ENCODE measurements around the gene PIK3AP1.

DNA sequence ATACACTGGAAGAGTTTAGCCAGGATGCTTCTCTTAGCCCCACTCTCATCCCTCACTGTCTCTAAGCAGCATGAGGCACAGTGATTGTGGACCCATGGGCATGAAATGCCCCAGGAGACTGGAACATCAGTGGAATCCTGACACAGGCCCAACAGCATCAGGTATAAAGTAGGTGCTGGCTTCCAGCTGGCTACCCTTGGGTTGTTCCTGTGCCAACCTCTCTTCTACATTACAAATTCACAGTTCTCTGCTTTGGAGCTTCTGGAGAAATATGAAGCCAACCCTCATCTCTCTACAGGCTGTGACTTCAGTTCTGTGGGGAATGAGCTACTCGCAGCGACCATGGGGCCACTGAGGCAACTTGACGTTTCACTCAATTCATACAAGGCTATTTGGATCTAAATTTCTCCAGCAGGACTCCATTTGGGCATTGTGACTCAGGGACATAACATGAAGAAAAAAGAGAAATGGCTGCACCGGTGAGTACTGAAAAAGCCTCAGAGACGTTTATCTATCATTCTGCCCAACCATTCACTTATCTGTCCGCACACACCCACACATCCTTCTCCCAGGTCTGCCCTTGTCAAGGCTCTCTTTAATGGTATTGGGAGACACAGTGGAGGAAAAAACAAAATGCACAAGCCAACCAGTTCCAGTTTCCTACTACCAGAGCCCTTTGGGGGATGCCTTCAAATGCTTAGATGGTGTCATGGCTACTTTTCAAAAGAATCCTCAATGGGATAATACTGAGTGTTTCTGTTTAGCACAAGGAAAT lies 98.1 kb downstream of the PIK3AP1 start:
- TF ChIP-seq, protein P1, sequence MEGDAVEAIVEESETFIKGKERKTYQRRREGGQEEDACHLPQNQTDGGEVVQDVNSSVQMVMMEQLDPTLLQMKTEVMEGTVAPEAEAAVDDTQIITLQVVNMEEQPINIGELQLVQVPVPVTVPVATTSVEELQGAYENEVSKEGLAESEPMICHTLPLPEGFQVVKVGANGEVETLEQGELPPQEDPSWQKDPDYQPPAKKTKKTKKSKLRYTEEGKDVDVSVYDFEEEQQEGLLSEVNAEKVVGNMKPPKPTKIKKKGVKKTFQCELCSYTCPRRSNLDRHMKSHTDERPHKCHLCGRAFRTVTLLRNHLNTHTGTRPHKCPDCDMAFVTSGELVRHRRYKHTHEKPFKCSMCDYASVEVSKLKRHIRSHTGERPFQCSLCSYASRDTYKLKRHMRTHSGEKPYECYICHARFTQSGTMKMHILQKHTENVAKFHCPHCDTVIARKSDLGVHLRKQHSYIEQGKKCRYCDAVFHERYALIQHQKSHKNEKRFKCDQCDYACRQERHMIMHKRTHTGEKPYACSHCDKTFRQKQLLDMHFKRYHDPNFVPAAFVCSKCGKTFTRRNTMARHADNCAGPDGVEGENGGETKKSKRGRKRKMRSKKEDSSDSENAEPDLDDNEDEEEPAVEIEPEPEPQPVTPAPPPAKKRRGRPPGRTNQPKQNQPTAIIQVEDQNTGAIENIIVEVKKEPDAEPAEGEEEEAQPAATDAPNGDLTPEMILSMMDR (IDR thresholded peaks at IDR 0.05): no peak
- no peak for TF ChIP-seq POLR2A (IDR thresholded peaks at IDR 0.05)
- TF ChIP-seq POLR2AphosphoS5 (IDR thresholded peaks at IDR 0.05): no peak
- no peak for TF ChIP-seq EP300 (IDR thresholded peaks at IDR 0.05)

Measured in upper lobe of left lung (tissue), 4 donors.